Upper lobe of left lung (tissue), 6 donors: ENCODE data around the gene CCL4L2. TPM values are rescaled to one million over a fixed set of nuclear protein-coding genes. Genes with fewer than 3 reads are reported as not detected.
"Not testable (repeated sequence)": the region's sequence is repeated elsewhere in the genome, so short reads cannot be mapped to it uniquely, and the experiment has no call there.

Source experiments
- ATAC-seq, 2 donors: fragments of 200-7000 bp; cut with Tn5 transposase; one replicate each; pipeline ENCODE4 v1.9.1; 2022; ENCODE audit warnings: mild to moderate bottlenecking in 2 of 2, moderate library complexity in 2 of 2; ENCODE audit not compliant: low FRiP score in 2 of 2
- DNase-seq, 2 donors: peaks; one replicate each; pipeline ENCODE4 v3.0.0-alpha.2; 2019 to 2020
- H3K27ac ChIP-seq, 4 donors: fragments of 200-600 bp; sonication (generic); one replicate each; pipeline ENCODE4 v1.5.1; 2016 to 2019
- H3K27me3 ChIP-seq, 4 donors: fragments of 200-600 bp; sonication (generic); one replicate each; pipeline ENCODE4 v1.5.1; 2017 to 2019
- H3K36me3 ChIP-seq, 4 donors: fragments of 200-600 bp; sonication (generic); one replicate each; pipeline ENCODE4 v1.5.1; 2016 to 2019
- H3K4me1 ChIP-seq, 4 donors: fragments of 200-600 bp; sonication (generic); one replicate each; pipeline ENCODE4 v1.5.1; 2018 to 2019
- H3K4me3 ChIP-seq, 4 donors: fragments of 200-600 bp; sonication (generic); one replicate each; pipeline ENCODE4 v1.5.1; 2017 to 2019; ENCODE audit warnings: mild to moderate bottlenecking in 2 of 4, moderate library complexity in 1 of 4
- H3K9me3 ChIP-seq, 4 donors: fragments of 200-600 bp; sonication (generic); one replicate each; pipeline ENCODE4 v1.5.1; 2018 to 2019
- WGBS, 2 donors: methylation state at CpG; one replicate each; pipeline ENCODE4 v1.1.5; 2017 to 2018; 5-methylcytosine and 5-hydroxymethylcytosine counted together
- small RNA-seq, 4 donors: library from RNA; depleted of rRNA; stranded (forward); fragments of <200 nt; gene quantifications; one replicate each; pipeline ENCODE3, GENCODE V24; 2016
- total RNA-seq, 6 donors: library from RNA; depleted of rRNA in 4 of 6; stranded (reverse); fragments of >200 nt in 4 of 6; gene quantifications; one replicate each; pipeline versions ENCODE4 v1.1.0 to v1.2.1, GENCODE V29; 2016 to 2021
- donor health status: DM: no; HTN: no; CAD: no; lungs with moderate emphysema.
- donor health status: DM: no; HTN: yes; CAD: no; lungs with severe emphysema.

The CCL4L2 gene
- total RNA-seq, 6 donors from 2014 or later, result 1.7 to 12.6 (median 3.0) TPM; not detected in 1

GRCh38 chr17:36221581-36222100 is 10.8 kb downstream of the CCL4L2 start:
- not testable (repeated sequence) for H3K36me3 ChIP-seq, H3K9me3 ChIP-seq, H3K4me1 ChIP-seq, H3K4me3 ChIP-seq, H3K27me3 ChIP-seq, DNase-seq, H3K27ac ChIP-seq, ATAC-seq
- 76 to 86% methylated on average over 4 of the region's 4 CpGs for WGBS, 2 donors

- not testable (repeated sequence) for H3K4me3 ChIP-seq, ATAC-seq, H3K36me3 ChIP-seq, H3K27me3 ChIP-seq, H3K9me3 ChIP-seq, H3K27ac ChIP-seq, H3K4me1 ChIP-seq
- 89 to 92% methylated on average over 12 of the region's 12 CpGs for WGBS, 2 donors
- DNase-seq, result peak in 1 of 2 donors; percentile 10
Observed at GRCh38 chr17:36222967-36223366, 12.1 kb downstream of the CCL4L2 start.

GRCh38 chr17:36229644-36230043 is 18.8 kb downstream of the CCL4L2 start:
- not testable (repeated sequence) for DNase-seq, H3K4me3 ChIP-seq, H3K9me3 ChIP-seq, H3K4me1 ChIP-seq, H3K27me3 ChIP-seq, H3K36me3 ChIP-seq, ATAC-seq, H3K27ac ChIP-seq
- 48 to 59% methylated on average over 5 of the region's 5 CpGs for WGBS, 2 donors

GRCh38 chr17:36242046-36242445 is 31.2 kb downstream of the CCL4L2 start:
- H3K9me3 ChIP-seq, H3K4me1 ChIP-seq, H3K27me3 ChIP-seq, ATAC-seq, H3K27ac ChIP-seq, H3K4me3 ChIP-seq, H3K36me3 ChIP-seq: not testable (repeated sequence)
- WGBS, 2 donors, result 82 to 92% methylated on average over 3 to 4 of the region's 4 CpGs
- peak in 1 of 2 donors; percentile 1 for DNase-seq

Small RNA genes lying within 50 kb of the gene (small RNA-seq; reads per million reads assigned to genes)
- 0 reads per million in 4 donors for gene AC243829.3
- 0 reads per million in 4 donors for gene AC243829.6

Other genes with a start within 250 kb of the CCL4L2 start
- gene CCL16, start 229.6 kb upstream of the CCL4L2 start, total RNA-seq, result under 1 TPM in 2 of 6 donors, not detected in 4; 0.20 to 0.61 TPM
- gene CCL14, start 224.3 kb upstream of the CCL4L2 start, total RNA-seq, result 10 to 100 TPM in 2 of 6 donors, 1 to 10 TPM in 4; 1.0 to 90.7 (median 5.6) TPM
- 1 to 10 TPM in 2 of 6 donors, under 1 TPM in 2, not detected in 2; 0.72 to 2.6 (median 1.4) TPM for gene CCL15, start 209.5 kb upstream of the CCL4L2 start, total RNA-seq
- gene CCL23, start 193.1 kb upstream of the CCL4L2 start, total RNA-seq, result 10 to 100 TPM in 4 of 6 donors, 1 to 10 TPM in 1, not detected in 1; 6.9 to 40.0 (median 16.6) TPM
- gene CCL18, start 146.8 kb upstream of the CCL4L2 start, total RNA-seq, result 100 to 1,000 TPM in 4 of 6 donors, 10 to 100 TPM in 2; 50.3 to 250 (median 169) TPM
- gene CCL3, start 120.9 kb upstream of the CCL4L2 start, total RNA-seq, result 10 to 100 TPM in 2 of 6 donors, 1 to 10 TPM in 3, under 1 TPM in 1; 0.55 to 24.9 (median 2.9) TPM
- 10 to 100 TPM in 4 of 6 donors, 1 to 10 TPM in 2; 5.7 to 24.0 (median 14.1) TPM for gene CCL4, start 107.2 kb upstream of the CCL4L2 start, total RNA-seq
- 1 to 10 TPM in 5 of 6 donors, not detected in 1; 3.6 to 8.9 (median 7.0) TPM for gene TBC1D3B, start 34.4 kb upstream of the CCL4L2 start, total RNA-seq
- gene CCL3L1, start 14.3 kb upstream of the CCL4L2 start, total RNA-seq, result 1 to 10 TPM in 2 of 6 donors, under 1 TPM in 1, not detected in 3; 0.54 to 8.4 (median 5.8) TPM
- gene TBC1D3I, start 53.5 kb downstream of the CCL4L2 start, total RNA-seq, result 1 to 10 TPM in 2 of 6 donors, not detected in 4; 1.4 TPM
- gene TBC1D3G, start 112.8 kb downstream of the CCL4L2 start, total RNA-seq, result 1 to 10 TPM in 1 of 6 donors, not detected in 5; 1.7 TPM
- not detected for gene TBC1D3H, start 177.4 kb downstream of the CCL4L2 start, total RNA-seq